ENCODE data around the gene ELOB.

Gene ELOB

GRCh38 chr16:2752850-2753732, 24.0 kb downstream of the ELOB start (continued):
- TF ChIP-seq ZNF366 (tag by site-specific recombination; conservative IDR thresholded peaks at IDR 0.05) (no peak), ZNF404 (tag by site-specific recombination; IDR thresholded peaks at IDR 0.05) (no peak), ZBTB8A (tag by site-specific recombination; IDR thresholded peaks at IDR 0.05) (peak; percentile 71), ZNF626 (tag by site-specific recombination; IDR thresholded peaks at IDR 0.05) (no peak), ZNF514 (tag by site-specific recombination; IDR thresholded peaks at IDR 0.05) (no peak), ZFP37 (tag by site-specific recombination; IDR thresholded peaks at IDR 0.05) (peak; percentile 48; the same call in 1 of the 2 replicates), ZNF433 (tag by site-specific recombination; IDR thresholded peaks at IDR 0.05; ENCODE audit: low read depth) (no peak), YY2 (tag by site-specific recombination; IDR thresholded peaks at IDR 0.05) (no peak), ZNF843 (tag by site-specific recombination; IDR thresholded peaks at IDR 0.05) (peak; percentile 49; the same call in 1 of the 2 replicates), ZFHX2 (tag by site-specific recombination; conservative IDR thresholded peaks at IDR 0.05) (no peak), ZNF426 (tag by site-specific recombination; IDR thresholded peaks at IDR 0.05) (0 out of 2 replicates have a peak, but pooled peaks have one; percentile 10), GLIS1 (tag by site-specific recombination; IDR thresholded peaks at IDR 0.05) (peak; percentile 43), ZNF416 (tag by site-specific recombination; IDR thresholded peaks at IDR 0.05) (no peak), ZNF560 (tag by site-specific recombination; IDR thresholded peaks at IDR 0.05; ENCODE audit: borderline replicate concordance) (no peak), ZNF239 (tag by site-specific recombination; IDR thresholded peaks at IDR 0.05) (no peak), ZNF10 (tag by site-specific recombination; IDR thresholded peaks at IDR 0.05) (no peak), BCL11A (tag by site-specific recombination; IDR thresholded peaks at IDR 0.05; ENCODE audit: low read depth) (no peak), ZSCAN30 (tag by site-specific recombination; IDR thresholded peaks at IDR 0.05) (peak; percentile 13; the same call in 1 of the 2 replicates), ZNF596 (tag by site-specific recombination; IDR thresholded peaks at IDR 0.05) (no peak), ZNF658 (tag by site-specific recombination; IDR thresholded peaks at IDR 0.05) (no peak), ZIC2 (tag by site-specific recombination; IDR thresholded peaks at IDR 0.05) (peak; percentile 32; the same call in 1 of the 2 replicates), HOXC10 (CRISPR knock-in tag; IDR thresholded peaks at IDR 0.05) (no peak), ZNF174 (tag by site-specific recombination; IDR thresholded peaks at IDR 0.05) (no peak), ZNF561 (tag by site-specific recombination; IDR thresholded peaks at IDR 0.05; ENCODE audit: borderline replicate concordance) (0 out of 2 replicates have a peak, but pooled peaks have one; percentile 41), ZNF629 (tag by site-specific recombination; IDR thresholded peaks at IDR 0.05) (no peak), ZNF202 (tag by site-specific recombination; IDR thresholded peaks at IDR 0.05; ENCODE audit: borderline replicate concordance) (no peak), ZNF600 (tag by site-specific recombination; IDR thresholded peaks at IDR 0.05) (no peak), ZBTB10 (tag by site-specific recombination; IDR thresholded peaks at IDR 0.05) (peak; percentile 34; the same call in 1 of the 2 replicates), PATZ1 (tag by site-specific recombination; IDR thresholded peaks at IDR 0.05) (peak; percentile 89), ZNF768 (tag by site-specific recombination; IDR thresholded peaks at IDR 0.05) (no peak), ZNF621 (tag by site-specific recombination; IDR thresholded peaks at IDR 0.05) (no peak)
- TF ChIP-seq, protein P1, sequence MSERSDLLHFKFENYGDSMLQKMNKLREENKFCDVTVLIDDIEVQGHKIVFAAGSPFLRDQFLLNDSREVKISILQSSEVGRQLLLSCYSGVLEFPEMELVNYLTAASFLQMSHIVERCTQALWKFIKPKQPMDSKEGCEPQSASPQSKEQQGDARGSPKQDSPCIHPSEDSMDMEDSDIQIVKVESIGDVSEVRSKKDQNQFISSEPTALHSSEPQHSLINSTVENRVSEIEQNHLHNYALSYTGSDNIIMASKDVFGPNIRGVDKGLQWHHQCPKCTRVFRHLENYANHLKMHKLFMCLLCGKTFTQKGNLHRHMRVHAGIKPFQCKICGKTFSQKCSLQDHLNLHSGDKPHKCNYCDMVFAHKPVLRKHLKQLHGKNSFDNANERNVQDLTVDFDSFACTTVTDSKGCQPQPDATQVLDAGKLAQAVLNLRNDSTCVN (tag by site-specific recombination; optimal IDR thresholded peaks at IDR 0.05): peak; percentile 65
- TF ChIP-seq, protein P2, sequence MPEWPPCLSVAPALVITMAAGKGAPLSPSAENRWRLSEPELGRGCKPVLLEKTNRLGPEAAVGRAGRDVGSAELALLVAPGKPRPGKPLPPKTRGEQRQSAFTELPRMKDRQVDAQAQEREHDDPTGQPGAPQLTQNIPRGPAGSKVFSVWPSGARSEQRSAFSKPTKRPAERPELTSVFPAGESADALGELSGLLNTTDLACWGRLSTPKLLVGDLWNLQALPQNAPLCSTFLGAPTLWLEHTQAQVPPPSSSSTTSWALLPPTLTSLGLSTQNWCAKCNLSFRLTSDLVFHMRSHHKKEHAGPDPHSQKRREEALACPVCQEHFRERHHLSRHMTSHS (tag by site-specific recombination; IDR thresholded peaks at IDR 0.05): no peak
- TF ChIP-seq, protein P3, sequence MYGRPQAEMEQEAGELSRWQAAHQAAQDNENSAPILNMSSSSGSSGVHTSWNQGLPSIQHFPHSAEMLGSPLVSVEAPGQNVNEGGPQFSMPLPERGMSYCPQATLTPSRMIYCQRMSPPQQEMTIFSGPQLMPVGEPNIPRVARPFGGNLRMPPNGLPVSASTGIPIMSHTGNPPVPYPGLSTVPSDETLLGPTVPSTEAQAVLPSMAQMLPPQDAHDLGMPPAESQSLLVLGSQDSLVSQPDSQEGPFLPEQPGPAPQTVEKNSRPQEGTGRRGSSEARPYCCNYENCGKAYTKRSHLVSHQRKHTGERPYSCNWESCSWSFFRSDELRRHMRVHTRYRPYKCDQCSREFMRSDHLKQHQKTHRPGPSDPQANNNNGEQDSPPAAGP (tag by site-specific recombination; IDR thresholded peaks at IDR 0.05): peak; percentile 72; the same call in 1 of the 2 replicates
